GM21723 (cell line): ENCODE measurements around the gene PYGB.
"Not testable (repeated sequence)": the region's sequence is repeated elsewhere in the genome, so short reads cannot be mapped to it uniquely, and the experiment has no call there.

Experiments used
- ATAC-seq: cut with Tn5 transposase; IDR thresholded peaks from one replicate; pipeline ENCODE4 v1.9.1; 2021; ENCODE audit warnings: mild to moderate bottlenecking, moderate library complexity; ENCODE audit not compliant: unreplicated experiment

Gene PYGB

GRCh38 chr20:25229486-25230165, 18.3 kb upstream of the PYGB start:
- ATAC-seq: no peak

- no peak for ATAC-seq
These were observed 17.6 kb upstream of the PYGB start for GRCh38 chr20:25230166-25230831.

- ATAC-seq: no peak
These were observed 14.7 kb upstream of the PYGB start for GRCh38 chr20:25233016-25233772.

DNA sequence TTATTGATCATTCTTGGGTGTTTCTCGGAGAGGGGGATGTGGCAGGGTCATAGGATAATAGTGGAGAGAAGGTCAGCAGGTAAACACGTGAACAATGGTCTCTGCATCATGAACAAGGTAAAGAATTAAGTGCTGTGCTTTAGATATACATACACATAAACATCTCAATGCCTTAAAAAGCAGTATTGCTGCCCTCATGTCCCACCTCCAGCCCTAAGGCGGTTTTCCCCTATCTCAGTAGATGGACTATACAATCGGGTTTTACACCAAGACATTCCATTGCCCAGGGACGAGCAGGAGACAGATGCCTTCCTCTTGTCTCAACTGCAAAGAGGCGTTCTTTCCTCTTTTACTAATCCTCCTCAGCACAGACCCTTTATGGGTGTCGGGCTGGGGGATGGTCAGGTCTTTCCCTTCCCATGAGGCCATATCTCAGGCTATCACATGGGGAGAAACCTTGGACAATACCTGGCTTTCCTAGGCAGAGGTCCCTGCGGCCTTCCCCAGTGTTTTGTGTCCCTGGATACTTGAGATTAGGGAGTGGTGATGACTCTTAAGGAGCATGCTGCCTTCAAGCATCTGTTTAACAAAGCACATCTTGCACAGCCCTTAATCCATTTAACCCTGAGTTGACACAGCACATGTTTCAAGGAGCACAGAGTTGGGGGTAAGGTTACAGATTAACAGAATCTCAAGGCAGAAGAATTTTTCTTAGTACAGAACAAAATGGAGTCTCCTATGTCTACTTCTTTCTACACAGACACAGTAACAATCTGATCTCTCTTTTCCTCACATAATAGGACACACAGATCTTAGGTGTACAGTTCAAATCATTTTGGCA, 13.7 kb upstream of the PYGB start:
- ATAC-seq: not testable (repeated sequence)

DNA sequence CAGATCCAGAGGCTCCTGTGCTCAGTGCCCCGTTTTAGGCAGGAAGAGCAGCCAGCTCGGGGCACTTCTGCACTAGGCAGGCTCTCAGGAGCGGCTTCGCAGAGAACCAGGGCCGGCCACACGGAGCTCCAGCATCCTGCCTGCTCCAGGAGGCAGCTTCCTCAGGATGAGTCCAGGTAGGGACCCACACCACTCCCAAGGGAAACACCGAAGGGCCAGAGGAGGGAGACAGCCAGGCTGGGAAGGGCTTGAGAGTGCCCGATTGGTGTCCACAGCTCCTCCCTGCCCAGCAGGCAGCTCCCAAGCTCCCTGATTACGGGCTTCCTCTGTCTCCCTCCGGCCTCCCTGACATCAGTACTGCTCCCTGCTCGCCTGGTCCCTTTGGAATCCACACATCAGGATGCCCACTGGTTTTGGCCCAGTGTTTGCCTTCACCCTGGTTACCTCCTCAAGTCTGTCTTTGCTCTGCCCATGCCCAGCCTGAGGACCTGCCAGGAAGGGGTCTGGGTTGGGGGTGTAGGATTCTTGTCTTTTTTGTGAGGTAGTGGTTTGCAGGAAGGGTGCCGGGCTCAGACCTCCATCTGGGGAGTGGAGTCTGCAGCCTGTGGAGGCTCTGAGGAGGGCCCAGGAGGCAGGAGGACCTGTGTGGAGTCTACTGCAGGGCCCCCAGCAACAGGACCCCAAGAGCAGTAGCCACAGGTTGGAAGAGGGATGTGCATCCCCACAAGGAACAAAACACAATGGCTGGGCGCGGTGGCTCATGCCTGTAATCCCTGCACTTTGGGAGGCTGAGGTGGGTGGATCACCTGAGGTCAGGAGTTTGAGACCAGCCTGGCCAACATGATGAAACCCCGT, 11.2 kb upstream of the PYGB start:
- no peak for ATAC-seq

DNA sequence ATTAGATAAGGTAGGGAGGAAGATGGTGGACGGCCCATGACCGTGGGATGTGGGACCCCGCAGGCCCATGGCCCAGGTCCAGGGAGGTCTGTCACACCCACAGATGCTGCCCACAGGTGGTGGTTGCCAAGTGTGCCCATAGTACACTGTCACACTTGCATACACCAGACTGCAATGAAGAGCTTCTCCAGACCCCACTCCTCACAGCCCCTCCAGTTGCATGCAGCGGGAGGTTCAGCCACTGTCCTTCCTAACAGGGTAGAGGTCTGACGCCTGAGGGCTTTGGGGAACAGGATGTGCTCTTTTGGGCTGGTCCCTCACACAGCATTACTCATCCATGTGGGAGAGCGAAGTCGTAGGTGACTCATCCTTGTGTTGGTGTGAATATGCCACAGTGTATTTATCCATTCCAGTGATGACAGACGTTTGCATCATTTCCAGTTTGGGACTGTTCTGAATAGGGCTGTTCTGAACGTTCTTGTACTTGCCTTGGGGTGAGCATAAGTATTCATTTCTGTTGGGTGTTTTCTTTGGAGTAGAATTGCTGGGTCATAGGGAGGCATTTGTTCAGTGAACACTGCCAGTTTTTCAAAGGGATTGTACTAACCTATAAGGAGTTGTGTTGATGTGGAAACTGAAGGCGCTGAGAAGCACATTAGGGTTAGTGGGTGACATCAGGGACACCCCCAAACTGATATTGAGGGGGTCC, 10.1 kb upstream of the PYGB start:
- no peak for ATAC-seq

- ATAC-seq: no peak
These were observed 9.4 kb upstream of the PYGB start for GRCh38 chr20:25238319-25239037.

DNA sequence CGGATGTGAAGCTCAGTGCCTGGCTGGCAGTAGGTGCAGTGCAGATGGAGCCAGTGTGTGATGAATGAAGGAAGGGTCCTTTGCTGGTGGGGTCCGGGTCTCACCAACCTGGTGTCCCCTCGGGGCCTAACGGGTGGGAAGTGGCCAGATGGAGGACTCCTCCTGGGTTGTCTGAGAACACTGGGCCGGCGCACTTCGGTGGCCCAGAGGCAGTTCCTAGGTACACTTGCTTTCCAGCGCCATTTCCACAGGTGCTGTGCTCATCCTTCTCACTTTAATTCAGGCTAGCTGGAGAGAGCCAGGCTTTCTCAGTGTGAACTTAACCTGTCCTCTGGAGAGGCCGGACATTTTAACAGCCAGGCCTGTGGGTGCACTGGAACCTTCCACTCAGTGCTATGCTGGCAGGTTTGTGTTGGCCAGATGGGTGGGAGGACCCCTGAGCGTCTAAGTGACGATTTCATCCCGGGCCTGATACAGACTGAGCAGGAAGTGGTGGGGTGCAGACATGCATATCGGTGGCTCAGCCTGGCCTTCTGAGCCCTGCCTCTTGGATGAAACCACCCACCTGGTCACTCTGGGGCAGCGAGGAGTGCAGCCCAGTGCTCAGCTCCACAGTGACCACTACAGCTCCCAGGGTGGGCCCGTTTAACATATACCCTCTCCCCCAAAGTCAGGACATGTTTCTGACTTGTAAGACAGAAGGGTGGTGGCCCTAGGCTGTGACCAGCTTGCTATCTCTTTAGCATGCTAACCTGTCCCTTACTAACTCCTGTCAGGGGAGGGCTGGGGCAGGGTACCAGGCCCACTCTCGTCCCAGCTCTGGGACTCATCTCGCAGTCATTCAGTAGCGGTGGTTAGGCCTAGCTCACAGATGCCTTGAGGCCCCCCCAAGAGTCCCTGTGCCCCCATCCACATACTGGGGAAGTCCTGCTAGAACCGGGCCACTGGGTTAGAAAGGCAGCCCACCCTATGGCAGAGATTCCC, 8.2 kb upstream of the PYGB start:
- ATAC-seq: no peak

DNA sequence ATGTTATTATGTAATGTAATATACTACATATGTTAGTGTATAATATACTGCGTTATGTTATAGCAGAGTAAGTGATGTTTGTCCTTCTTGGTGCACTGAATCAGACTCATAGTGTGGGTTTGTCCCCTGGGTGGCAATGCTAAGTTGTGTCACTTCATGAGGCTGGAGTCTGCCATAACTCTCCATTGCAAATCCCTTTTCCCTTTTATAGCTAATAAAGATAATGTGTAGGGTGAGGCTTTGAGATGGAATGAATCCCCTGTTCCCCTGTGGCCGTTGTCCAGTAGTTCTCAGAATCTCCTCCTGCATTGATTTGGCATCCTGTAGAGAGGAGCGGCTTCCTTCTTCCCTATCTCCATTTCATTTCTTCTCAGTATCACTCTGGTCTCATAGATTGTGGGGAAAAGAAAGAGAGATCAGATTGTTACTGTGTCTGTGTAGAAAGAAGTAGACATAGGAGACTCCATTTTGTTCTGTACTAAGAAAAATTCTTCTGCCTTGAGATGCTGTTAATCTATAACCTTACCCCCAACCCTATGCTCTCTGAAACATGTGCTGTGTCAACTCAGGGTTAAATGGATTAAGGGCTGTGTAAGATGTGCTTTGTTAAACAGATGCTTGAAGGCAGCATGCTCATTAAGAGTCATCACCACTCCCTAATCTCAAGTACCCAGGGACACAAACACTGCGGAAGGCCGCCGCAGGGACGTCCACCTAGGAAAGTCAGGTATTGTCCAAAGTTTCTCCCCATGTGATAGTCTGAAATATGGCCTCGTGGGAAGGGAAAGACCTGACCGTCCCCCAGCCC, 6.8 kb upstream of the PYGB start:
- not testable (repeated sequence) for ATAC-seq

- ATAC-seq: not testable (repeated sequence)
These were observed 6.3 kb upstream of the PYGB start for GRCh38 chr20:25241659-25241955.

GRCh38 chr20:25242231-25242630, 5.7 kb upstream of the PYGB start:
- no peak for ATAC-seq

DNA sequence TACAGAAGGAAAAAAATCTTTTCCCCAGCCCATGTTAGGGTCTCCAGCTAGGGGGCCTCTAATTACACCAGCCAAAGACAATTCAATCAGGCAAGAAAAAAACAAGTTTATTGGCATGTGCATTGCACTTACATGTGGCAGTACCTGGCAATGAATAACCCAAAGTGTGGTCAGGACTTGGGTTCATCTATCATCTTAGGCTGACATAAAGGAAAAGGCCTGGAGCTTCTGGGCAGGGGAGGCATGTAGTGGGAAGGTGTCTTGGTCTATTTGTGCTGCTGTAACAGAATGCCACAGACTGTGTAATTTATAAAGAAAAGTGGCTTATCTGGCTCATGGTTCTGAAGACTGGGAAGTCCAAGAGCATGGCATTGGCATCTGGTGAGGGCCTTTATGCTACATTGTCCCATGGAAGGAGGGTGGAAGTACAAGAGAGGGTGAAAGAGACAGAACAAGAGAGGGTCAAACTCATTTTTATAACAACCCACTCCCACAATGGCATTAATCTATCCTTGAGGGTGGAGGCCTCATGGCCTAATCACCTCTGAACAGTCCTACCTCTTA, 4.4 kb upstream of the PYGB start:
- no peak for ATAC-seq

DNA sequence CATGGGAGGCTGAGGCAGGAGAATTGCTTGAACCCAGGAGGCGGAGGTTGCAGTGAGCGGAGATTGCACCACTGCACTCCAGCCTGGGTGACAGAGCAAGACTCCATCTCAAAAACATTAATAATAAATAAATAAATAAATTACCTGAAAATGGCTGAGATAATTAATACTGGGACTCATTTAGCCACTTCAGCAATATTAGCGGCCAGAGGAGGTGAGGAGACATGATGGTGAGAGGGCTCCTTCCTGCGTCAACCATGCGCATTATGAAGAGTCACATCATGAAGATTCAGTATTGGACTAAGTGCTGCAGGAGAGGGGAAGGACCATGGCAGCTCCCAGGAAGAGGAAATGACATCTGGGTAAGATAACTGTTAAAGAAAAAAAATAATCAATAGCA, 2.9 kb upstream of the PYGB start:
- ATAC-seq: no peak

- no peak for ATAC-seq
These were observed 2.4 kb upstream of the PYGB start for GRCh38 chr20:25245461-25245860.

DNA sequence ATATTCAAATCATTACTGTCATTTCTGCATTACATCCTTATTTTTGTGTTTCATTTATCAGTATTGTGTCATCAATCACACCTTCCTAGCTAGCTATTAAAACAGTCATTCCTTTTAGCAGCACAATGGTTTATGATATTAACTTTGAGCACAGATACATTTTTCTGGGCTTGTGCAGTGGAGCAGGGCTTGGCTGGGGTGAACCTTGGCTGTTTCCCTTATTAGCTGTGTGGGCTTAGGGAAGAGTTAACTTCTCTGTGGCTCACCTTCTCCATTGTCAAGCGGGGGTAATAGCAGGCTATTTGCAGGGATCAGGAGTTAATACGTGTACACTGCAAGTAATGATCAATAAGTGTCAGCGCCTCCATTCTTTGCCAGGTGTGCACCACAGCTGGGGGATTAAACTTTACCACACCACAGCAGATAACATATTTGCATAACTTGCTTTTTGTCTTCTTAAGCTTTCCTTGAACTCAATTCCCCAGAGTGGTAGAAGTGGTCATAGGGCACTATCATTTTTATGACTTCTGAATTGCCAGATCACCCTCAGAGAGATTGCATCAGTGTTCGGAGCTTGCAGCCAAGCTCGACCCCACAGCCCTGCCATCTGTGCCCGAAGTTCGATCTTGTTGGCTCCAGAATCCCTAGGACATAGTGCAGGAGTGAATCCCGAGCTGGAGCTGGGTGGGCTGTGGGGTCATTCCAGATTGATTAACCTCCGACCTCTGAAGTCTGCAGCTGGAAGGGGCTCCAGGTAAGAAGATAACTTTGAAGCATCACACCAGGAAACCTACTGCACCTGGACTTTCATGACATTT, 1.5 kb upstream of the PYGB start:
- ATAC-seq: no peak

GRCh38 chr20:25247000-25247517, 826 bp upstream of the PYGB start:
- peak; percentile 14 for ATAC-seq
